HepG2 (cell line): ENCODE measurements around the gene SLC17A5. TPM values are rescaled to one million over a fixed set of nuclear protein-coding genes. Genes with fewer than 3 reads are reported as not detected.

Source experiments
- AHR ChIP-seq: IDR thresholded peaks from 2 replicates; pipeline ENCODE4 v1.6.1; 2018; ENCODE audit warnings: missing genetic modification reagents, missing compliant biosample characterization
- ATF4 ChIP-seq, 2 experiments: fragments of 450-650 bp in 1 of 2; sonication (generic) in 1 of 2; formaldehyde crosslinking; IDR thresholded peaks; 2 replicates each; pipeline versions ENCODE4 v1.5.0 to v1.8.0; 2020 to 2022; ENCODE audit warnings: mild to moderate bottlenecking in 1 of 2, missing genetic modification reagents in 1 of 2
- MEIS2 ChIP-seq: sonication (generic); formaldehyde crosslinking; IDR thresholded peaks from 2 replicates; pipeline ENCODE4 v1.9.0; 2021; ENCODE audit warnings: mild to moderate bottlenecking, missing genetic modification reagents
- MIXL1 ChIP-seq: IDR thresholded peaks from 2 replicates; pipeline ENCODE4 v1.6.1; 2016
- NFIC ChIP-seq: IDR thresholded peaks from 2 replicates; pipeline ENCODE4 v1.6.1; 2012; ENCODE audit warnings: mild to moderate bottlenecking, low read length, inconsistent platforms
- NKX3-1 ChIP-seq: sonication (generic); formaldehyde crosslinking; IDR thresholded peaks from 2 replicates; pipeline ENCODE4 v1.5.0; 2020; ENCODE audit warnings: missing genetic modification reagents
- TIGD3 ChIP-seq: sonication (generic); formaldehyde crosslinking; IDR thresholded peaks from 2 replicates; pipeline ENCODE4 v1.5.1; 2020; ENCODE audit warnings: mild to moderate bottlenecking, missing genetic modification reagents, borderline replicate concordance
- XBP1 ChIP-seq: sonication (generic); formaldehyde crosslinking; IDR thresholded peaks from 2 replicates; pipeline ENCODE4 v1.5.0; 2020; ENCODE audit warnings: missing genetic modification reagents
- ZBTB34 ChIP-seq: sonication (generic); formaldehyde crosslinking; IDR thresholded peaks from 2 replicates; pipeline ENCODE4 v1.8.0; 2022; ENCODE audit warnings: mild to moderate bottlenecking, missing genetic modification reagents
- ZNF124 ChIP-seq: sonication (generic); formaldehyde crosslinking; IDR thresholded peaks from 2 replicates; pipeline ENCODE4 v1.4.0; 2020; ENCODE audit warnings: missing genetic modification reagents
- ZNF264 ChIP-seq: sonication (generic); formaldehyde crosslinking; IDR thresholded peaks from 2 replicates; pipeline ENCODE4 v1.4.0; 2020; ENCODE audit warnings: missing genetic modification reagents
- ZNF513 ChIP-seq: sonication (generic); formaldehyde crosslinking; conservative IDR thresholded peaks from 2 replicates; pipeline ENCODE4 v1.5.0; 2020; ENCODE audit warnings: missing genetic modification reagents
- ZNF737 ChIP-seq: sonication (generic); formaldehyde crosslinking; IDR thresholded peaks from 2 replicates; pipeline ENCODE4 v1.5.0; 2020; ENCODE audit warnings: missing genetic modification reagents, mild to moderate bottlenecking, borderline replicate concordance
- polyA plus RNA-seq, 8 experiments: library from polyadenylated mRNA; depleted of rRNA in 3 of 8; stranded (reverse) in 7 of 8; unstranded in 1 of 8; fragments of >200 nt; fragmentation: Illumina TruSeq in 4 of 8; extraction: Trizol in 4 of 8; gene quantifications; 2 replicates each; pipeline versions ENCODE4 v1.2.1 to v1.2.3, GENCODE V29; 2011 to 2016; ENCODE audit warnings: low read depth in 4 of 8, missing spikeins in 1 of 8, mixed read lengths in 1 of 8; ENCODE audit not compliant: insufficient read depth in 1 of 8
- total RNA-seq, 5 experiments: library from RNA; depleted of rRNA; stranded (reverse); fragments of >200 nt; fragmentation: Illumina TruSeq; extraction: Trizol; gene quantifications; 2 replicates each; pipeline ENCODE4 v1.2.3, GENCODE V29; 2016; ENCODE audit warnings: low read depth in 1 of 5
- TF ChIP-seq, protein P1 (sequence below), 2 experiments: sonication (generic) in 1 of 2; formaldehyde crosslinking in 1 of 2; IDR thresholded peaks; 2 replicates each; pipeline versions ENCODE4 v1.5.1 to v1.6.1; 2011 to 2020; ENCODE audit warnings: borderline replicate concordance in 1 of 2, low read depth in 1 of 2, low read length in 1 of 2, mild to moderate bottlenecking in 1 of 2, missing genetic modification reagents in 1 of 2, moderate library complexity in 1 of 2
- TF ChIP-seq, protein P2 (sequence below): sonication (generic); formaldehyde crosslinking; IDR thresholded peaks from 2 replicates; pipeline ENCODE4 v1.5.1; 2020; ENCODE audit warnings: mild to moderate bottlenecking, missing genetic modification reagents
- TF ChIP-seq, protein P3 (sequence below): fragments of 450-650 bp; IDR thresholded peaks from 2 replicates; pipeline ENCODE4 v1.6.1; 2017

Gene SLC17A5
- total and polyA plus RNA-seq, 2 of the 13 experiments (the other 11 are each of a cell fraction or from before 2014, with no cell fraction given) = 18.3 to 20.5 TPM

DNA sequence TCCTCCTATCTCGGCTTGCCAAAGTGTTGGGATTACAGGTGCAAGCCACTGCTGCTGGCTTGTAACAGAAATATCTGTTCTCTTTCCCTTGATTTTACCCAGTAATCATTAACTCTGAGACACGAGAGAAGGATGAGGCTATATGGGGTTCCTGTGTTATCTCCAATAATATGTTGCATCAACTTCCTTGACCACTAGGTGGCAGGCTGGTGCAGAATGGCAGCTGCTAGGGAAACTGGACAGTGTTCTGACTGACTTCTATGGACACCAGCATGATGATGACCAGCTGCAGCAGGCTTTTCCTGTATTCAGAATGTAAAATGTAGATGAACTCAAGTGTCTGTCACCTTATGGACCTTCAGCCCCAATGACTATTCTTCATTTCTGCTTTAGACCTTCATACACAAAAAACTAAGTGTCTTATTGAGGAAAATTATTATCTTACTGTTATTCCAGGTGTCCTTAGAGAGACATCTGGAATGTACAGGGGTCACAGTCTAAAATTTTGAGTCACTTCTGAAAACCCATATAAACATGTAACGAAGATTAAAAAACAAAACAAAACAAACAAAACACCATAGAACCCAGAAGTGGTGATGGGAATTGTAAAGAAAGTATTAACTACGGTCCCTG lies 21.8 kb upstream of the SLC17A5 start (continued):
- TF ChIP-seq ZNF513 (CRISPR knock-in tag) = no peak
- TF ChIP-seq, protein P1, sequence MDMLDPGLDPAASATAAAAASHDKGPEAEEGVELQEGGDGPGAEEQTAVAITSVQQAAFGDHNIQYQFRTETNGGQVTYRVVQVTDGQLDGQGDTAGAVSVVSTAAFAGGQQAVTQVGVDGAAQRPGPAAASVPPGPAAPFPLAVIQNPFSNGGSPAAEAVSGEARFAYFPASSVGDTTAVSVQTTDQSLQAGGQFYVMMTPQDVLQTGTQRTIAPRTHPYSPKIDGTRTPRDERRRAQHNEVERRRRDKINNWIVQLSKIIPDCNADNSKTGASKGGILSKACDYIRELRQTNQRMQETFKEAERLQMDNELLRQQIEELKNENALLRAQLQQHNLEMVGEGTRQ (IDR thresholded peaks at IDR 0.05; ENCODE audit: low read depth, low read length) = no peak
- TF ChIP-seq, protein P1 (CRISPR knock-in tag; IDR thresholded peaks at IDR 0.05; ENCODE audit: borderline replicate concordance) = no peak
- no peak for TF ChIP-seq NFIC
- TF ChIP-seq, protein P2, sequence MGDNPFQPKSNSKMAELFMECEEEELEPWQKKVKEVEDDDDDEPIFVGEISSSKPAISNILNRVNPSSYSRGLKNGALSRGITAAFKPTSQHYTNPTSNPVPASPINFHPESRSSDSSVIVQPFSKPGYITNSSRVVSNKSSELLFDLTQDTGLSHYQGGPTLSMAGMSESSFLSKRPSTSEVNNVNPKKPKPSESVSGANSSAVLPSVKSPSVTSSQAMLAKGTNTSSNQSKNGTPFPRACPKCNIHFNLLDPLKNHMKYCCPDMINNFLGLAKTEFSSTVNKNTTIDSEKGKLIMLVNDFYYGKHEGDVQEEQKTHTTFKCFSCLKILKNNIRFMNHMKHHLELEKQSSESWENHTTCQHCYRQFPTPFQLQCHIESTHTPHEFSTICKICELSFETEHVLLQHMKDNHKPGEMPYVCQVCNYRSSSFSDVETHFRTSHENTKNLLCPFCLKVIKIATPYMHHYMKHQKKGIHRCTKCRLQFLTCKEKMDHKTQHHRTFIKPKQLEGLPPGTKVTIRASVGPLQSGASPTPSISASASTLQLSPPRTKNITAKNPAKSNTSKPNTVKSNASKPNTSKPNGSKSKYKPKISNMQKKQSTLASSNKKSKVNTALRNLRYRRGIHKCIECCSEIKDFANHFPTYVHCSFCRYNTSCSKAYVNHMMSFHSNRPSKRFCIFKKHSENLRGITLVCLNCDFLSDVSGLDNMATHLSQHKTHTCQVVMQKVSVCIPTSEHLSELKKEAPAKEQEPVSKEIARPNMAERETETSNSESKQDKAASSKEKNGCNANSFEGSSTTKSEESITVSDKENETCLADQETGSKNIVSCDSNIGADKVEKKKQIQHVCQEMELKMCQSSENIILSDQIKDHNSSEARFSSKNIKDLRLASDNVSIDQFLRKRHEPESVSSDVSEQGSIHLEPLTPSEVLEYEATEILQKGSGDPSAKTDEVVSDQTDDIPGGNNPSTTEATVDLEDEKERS = no peak
- no peak for TF ChIP-seq ZNF124 (CRISPR knock-in tag)
- no peak for TF ChIP-seq MEIS2 (CRISPR knock-in tag)
- TF ChIP-seq ZNF737 (CRISPR knock-in tag) = no peak
- no peak for TF ChIP-seq TIGD3 (CRISPR knock-in tag)
- no peak for TF ChIP-seq ZNF264 (CRISPR knock-in tag)
- peak; percentile 52; the same call in 1 of the 2 replicates for TF ChIP-seq MIXL1 (CRISPR knock-in tag)
- no peak for TF ChIP-seq XBP1 (CRISPR knock-in tag)
- TF ChIP-seq NKX3-1 (CRISPR knock-in tag) = no peak
- no peak for TF ChIP-seq ZBTB34 (CRISPR knock-in tag)
- TF ChIP-seq, protein P3, sequence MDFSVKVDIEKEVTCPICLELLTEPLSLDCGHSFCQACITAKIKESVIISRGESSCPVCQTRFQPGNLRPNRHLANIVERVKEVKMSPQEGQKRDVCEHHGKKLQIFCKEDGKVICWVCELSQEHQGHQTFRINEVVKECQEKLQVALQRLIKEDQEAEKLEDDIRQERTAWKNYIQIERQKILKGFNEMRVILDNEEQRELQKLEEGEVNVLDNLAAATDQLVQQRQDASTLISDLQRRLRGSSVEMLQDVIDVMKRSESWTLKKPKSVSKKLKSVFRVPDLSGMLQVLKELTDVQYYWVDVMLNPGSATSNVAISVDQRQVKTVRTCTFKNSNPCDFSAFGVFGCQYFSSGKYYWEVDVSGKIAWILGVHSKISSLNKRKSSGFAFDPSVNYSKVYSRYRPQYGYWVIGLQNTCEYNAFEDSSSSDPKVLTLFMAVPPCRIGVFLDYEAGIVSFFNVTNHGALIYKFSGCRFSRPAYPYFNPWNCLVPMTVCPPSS = no peak
- TF ChIP-seq AHR = no peak
- TF ChIP-seq ATF4 (CRISPR knock-in tag; IDR thresholded peaks at IDR 0.05) = peak in 1 of 2 experiments; percentile 38; a peak in 1 of 4 replicates
